Renal pelvis (tissue), 4 donors: ENCODE data around the gene MIAT. TPM values are rescaled to one million over a fixed set of nuclear protein-coding genes. Genes with fewer than 3 reads are reported as not detected.
"Not testable (repeated sequence)": the region's sequence is repeated elsewhere in the genome, so short reads cannot be mapped to it uniquely, and the experiment has no call there.

Experiments
- DNase-seq: peaks from one replicate; pipeline ENCODE4 v3.0.0-alpha.2; 2013
- polyA plus RNA-seq, 3 donors: library from polyadenylated mRNA; unstranded; fragments of 120-200 nt; gene quantifications; one replicate each; pipeline ENCODE4 v1.2.1, GENCODE V29; 2013; ENCODE audit not compliant: insufficient read length in 3 of 3

Gene MIAT
- polyA plus RNA-seq, 3 donors: 0.44 to 0.68 (median 0.64) TPM

DNA sequence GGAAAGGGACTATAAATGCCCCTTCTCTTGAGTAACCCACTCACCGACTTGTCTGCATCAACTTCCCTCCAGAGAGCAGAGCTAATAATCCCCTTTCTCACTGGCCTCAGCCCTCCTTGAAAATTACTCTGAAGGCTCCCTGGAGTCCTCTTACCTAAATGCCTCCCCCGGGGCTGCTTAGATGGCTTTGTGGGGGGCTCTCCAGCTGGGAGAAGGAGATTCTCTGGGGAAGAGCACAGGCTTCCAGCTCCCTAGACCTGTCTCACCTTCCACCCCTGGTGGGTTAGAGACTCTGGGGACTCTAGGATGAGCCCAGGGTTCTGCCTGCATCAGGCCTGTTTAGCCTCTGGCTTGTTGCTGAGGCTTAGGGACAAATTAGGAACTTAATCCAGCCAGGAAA is 39.8 kb downstream of the MIAT start:
- no peak for DNase-seq

- no peak for DNase-seq
Measured at GRCh38 chr22:26700462-26700861, 43.1 kb downstream of the MIAT start.

DNA sequence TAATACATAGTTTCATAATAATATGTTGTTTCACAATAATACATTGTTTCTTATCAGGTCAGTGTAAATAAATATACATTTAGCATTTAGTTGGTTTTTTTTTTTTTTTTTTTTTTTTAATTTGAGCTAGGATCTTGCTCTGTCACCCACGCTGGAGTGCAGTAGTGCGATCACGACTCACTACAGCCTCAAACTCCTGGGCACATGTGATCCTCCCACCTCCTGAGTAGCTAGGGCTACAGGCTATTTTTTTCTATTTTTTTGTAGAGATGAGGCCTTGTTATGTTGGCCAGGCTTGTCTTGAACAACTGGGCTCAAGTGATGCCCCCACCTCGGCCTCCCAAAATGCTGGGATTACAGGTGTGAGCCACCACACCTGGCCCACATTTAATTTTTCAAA is 43.5 kb downstream of the MIAT start:
- no peak for DNase-seq

- no peak for DNase-seq
Measured at GRCh38 chr22:26701323-26701722, 43.9 kb downstream of the MIAT start.

- no peak for DNase-seq
Measured at GRCh38 chr22:26702906-26703830, 45.8 kb downstream of the MIAT start.

GRCh38 chr22:26705379-26705778 is 48.0 kb downstream of the MIAT start:
- not testable (repeated sequence) for DNase-seq

- no peak for DNase-seq
Measured at GRCh38 chr22:26707090-26707489, 49.7 kb downstream of the MIAT start.

GRCh38 chr22:26707581-26707980 is 50.2 kb downstream of the MIAT start:
- DNase-seq: no peak

- no peak for DNase-seq
Measured at GRCh38 chr22:26708256-26709009, 51.0 kb downstream of the MIAT start.

- DNase-seq: no peak
Measured at GRCh38 chr22:26709617-26710390, 52.4 kb downstream of the MIAT start.

- no peak for DNase-seq
Measured at GRCh38 chr22:26711205-26711963, 54.0 kb downstream of the MIAT start.

DNA sequence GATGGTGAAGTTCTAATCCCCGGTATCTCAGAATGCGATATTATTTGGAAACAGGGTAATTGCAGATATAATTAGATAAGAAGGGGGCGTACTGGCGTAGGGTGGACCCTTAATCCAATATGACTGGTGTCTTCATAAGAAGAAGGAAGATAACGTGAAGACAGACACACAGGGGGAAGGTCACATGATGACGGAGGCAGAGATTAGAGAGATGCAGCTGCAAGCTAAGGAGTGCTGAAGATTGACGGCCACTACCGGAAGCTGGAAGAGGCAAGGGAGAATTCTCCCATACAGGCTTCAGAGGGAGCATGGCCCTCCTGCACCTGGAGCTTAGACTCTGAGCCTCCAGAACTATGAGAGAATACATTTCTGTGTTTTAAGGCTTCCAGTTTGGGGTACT is 54.8 kb downstream of the MIAT start:
- no peak for DNase-seq

- DNase-seq: no peak
Measured at GRCh38 chr22:26713823-26714449, 56.5 kb downstream of the MIAT start.

- no peak for DNase-seq
Measured at GRCh38 chr22:26714971-26715370, 57.6 kb downstream of the MIAT start.

GRCh38 chr22:26715392-26715936 is 58.1 kb downstream of the MIAT start:
- no peak for DNase-seq

GRCh38 chr22:26718488-26718887 is 61.1 kb downstream of the MIAT start:
- DNase-seq: no peak

DNA sequence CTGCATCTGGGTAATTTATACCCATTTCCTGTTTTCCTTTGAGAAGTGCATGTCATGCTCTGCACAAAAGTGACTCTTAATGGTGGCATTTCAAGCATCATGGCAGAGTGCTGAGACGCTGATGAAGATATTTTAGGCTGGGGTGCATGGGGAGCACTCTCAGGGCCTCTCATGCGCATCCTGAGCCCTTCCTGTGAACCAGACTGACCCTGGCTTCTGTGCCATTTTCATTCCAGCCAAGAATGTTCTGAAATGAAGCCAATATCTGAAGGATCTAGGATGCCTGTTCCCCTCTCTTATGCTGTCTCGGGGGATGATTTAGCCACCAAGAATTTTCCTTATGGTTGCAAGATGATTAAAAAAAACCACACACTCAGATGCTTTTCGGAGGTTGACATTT is 61.5 kb downstream of the MIAT start:
- no peak for DNase-seq

DNA sequence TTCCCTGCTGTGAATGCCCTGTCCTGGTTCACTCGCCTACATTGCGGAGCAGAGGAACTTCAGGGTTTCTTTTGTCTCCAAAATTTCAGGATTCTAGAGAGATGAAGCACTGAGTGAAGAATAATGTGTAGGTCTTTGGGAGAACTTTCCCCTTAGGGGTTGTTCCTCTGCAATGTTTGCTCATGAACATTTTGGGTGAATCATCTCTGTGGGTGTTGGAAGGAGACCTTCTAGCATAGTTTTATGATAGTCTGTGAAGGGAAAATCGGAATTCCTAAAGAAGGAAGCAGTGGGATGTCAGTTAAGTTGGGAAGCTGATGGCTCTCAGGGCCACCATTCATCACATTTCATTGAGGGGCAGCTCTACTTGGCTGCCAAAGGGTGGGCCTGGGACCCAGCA is 64.8 kb downstream of the MIAT start:
- DNase-seq: no peak

GRCh38 chr22:26724414-26724813 is 67.0 kb downstream of the MIAT start:
- DNase-seq: no peak

DNA sequence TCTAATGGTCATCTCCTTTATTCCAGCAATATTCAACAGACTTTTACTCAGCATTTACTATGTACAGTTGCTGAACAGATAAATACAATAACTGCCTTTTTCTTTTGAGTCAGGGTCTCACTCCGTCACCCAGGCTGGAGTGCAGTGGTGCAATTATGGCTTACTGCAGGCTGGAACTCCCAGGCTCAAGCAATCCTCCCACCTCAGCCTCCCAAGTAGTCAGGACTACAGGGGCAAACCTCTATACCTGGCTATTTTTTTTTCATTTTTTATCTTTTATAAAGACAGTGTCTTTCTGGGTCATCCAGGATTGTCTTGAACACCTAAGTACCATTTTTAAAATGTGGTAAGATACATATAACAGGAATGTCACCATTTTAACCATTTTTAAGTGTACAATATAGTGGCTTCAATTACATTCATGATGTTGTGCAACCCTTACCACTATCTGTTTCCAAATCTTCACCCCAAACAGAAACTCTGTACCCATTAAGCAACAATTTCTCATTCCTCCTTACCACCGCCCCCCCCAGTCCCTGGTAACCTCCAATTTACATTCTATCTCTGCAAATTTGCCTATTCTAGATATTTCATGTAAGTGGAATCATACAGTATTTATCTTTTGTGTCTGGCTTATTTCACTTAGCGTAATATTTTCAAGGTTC is 67.8 kb downstream of the MIAT start:
- DNase-seq: no peak
